ENCODE measurements around the gene DPP6.

DNA sequence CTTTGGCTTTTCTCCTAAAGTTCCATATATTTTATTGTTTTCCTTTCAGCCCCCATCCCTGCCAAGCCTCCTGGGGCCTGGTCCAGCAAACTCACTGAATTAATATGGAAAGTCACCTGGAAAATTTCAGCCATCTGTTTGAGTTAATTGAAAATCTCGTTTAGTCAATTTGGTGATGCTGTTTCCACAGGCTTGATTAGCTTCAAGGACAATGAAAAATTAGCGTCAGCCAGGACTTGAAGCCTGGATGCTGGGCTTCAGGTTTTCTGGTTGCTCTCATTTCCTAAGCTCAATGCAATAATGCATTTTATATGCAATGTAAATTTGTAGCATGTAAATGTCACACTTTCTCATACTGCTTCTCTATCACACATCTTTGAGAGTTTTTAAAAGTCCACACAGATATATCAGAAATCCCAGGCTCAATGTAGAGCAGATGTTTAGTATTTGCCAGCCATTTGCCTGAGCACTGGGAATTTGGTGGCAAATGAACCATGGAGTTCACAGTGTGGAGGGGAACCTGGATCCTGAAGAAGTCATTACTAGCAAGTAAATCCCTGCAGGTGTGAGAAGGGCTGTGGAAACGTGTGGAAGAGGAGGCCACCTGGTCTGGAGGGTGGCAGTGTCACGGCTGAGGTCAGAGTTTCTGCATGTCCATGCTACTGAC is 722.2 kb downstream of the DPP6 start:
- TF ChIP-seq, protein P1, sequence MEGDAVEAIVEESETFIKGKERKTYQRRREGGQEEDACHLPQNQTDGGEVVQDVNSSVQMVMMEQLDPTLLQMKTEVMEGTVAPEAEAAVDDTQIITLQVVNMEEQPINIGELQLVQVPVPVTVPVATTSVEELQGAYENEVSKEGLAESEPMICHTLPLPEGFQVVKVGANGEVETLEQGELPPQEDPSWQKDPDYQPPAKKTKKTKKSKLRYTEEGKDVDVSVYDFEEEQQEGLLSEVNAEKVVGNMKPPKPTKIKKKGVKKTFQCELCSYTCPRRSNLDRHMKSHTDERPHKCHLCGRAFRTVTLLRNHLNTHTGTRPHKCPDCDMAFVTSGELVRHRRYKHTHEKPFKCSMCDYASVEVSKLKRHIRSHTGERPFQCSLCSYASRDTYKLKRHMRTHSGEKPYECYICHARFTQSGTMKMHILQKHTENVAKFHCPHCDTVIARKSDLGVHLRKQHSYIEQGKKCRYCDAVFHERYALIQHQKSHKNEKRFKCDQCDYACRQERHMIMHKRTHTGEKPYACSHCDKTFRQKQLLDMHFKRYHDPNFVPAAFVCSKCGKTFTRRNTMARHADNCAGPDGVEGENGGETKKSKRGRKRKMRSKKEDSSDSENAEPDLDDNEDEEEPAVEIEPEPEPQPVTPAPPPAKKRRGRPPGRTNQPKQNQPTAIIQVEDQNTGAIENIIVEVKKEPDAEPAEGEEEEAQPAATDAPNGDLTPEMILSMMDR (conservative IDR thresholded peaks at IDR 0.05; ENCODE audit: low read length): no peak
- TF ChIP-seq EZH2phosphoT487 (IDR thresholded peaks at IDR 0.05; ENCODE audit: borderline replicate concordance, low read depth, low read length): no peak
